Suprapubic skin (tissue), 2 donors: Measurements from ENCODE around the gene CPNE4.

Source experiments
- EP300 ChIP-seq: sonication (generic); formaldehyde crosslinking; IDR thresholded peaks from one replicate; pipeline ENCODE4 v1.6.1; 2017; ENCODE audit warnings: antibody characterized with exemption
- POLR2A ChIP-seq, 2 donors: fragments of 450-650 bp; IDR thresholded peaks; one replicate each; pipeline ENCODE4 v1.6.1; 2017; ENCODE audit warnings: antibody characterized with exemption in 2 of 2, mild to moderate bottlenecking in 2 of 2, moderate library complexity in 2 of 2

GRCh38 chr3:132064114-132064513 is 29.3 kb upstream of the CPNE4 start:
- TF ChIP-seq EP300 (no peak), POLR2A (IDR thresholded peaks at IDR 0.05) (no peak)
